Activated CD4-positive, alpha-beta memory T cell treated with anti-CD3 and anti-CD28 coated beads, Interleukin-2, amount 10 ng/mL, durations not matched to agents 7 days and 5 days (primary cell): ENCODE results near the gene AURKB. TPM values are rescaled to one million over a fixed set of nuclear protein-coding genes. Genes with fewer than 3 reads are reported as not detected.

ENCODE experiments used
- CTCF ChIA-PET: fragments of 350-600 bp; sonication (Branson Sonifier 250); formaldehyde crosslinking; loops from one replicate; lab custom pipeline; 2021; ENCODE audit warnings: antibody characterized with exemption, inconsistent platforms; lab: Charles Lee
- POLR2A ChIA-PET: fragments of 350-600 bp; sonication (Branson Sonifier 250); formaldehyde crosslinking; loops from one replicate; lab custom pipeline; 2021; ENCODE audit warnings: antibody characterized with exemption; lab: Charles Lee
- DNase-seq: peaks from one replicate; pipeline ENCODE4 v3.0.0-alpha.2; 2020
- H3K27ac Mint-ChIP-seq: one replicate; pipeline ENCODE4 v1.8.0; 2021; ENCODE audit warnings: mild to moderate bottlenecking, mixed read lengths
- H3K27me3 Mint-ChIP-seq: one replicate; pipeline ENCODE4 v1.8.0; 2021; ENCODE audit warnings: mixed read lengths
- H3K36me3 Mint-ChIP-seq: one replicate; pipeline ENCODE4 v1.8.0; 2021; ENCODE audit warnings: low read depth, mixed read lengths
- H3K4me1 Mint-ChIP-seq: one replicate; pipeline ENCODE4 v1.8.0; 2021; ENCODE audit warnings: mixed read lengths
- H3K4me3 Mint-ChIP-seq: one replicate; pipeline ENCODE4 v1.8.0; 2021; ENCODE audit warnings: mild to moderate bottlenecking, mixed read lengths
- H3K9me3 Mint-ChIP-seq: one replicate; pipeline ENCODE4 v1.8.0; 2021; ENCODE audit warnings: mixed read lengths
- total RNA-seq, 2 experiments: library from RNA; stranded (reverse); gene quantifications; one replicate each; pipeline ENCODE4 v1.2.3, GENCODE V29; 2021

The AURKB gene
- total RNA-seq, 2 experiments from 2014 or later = 160 to 167 TPM

DNA sequence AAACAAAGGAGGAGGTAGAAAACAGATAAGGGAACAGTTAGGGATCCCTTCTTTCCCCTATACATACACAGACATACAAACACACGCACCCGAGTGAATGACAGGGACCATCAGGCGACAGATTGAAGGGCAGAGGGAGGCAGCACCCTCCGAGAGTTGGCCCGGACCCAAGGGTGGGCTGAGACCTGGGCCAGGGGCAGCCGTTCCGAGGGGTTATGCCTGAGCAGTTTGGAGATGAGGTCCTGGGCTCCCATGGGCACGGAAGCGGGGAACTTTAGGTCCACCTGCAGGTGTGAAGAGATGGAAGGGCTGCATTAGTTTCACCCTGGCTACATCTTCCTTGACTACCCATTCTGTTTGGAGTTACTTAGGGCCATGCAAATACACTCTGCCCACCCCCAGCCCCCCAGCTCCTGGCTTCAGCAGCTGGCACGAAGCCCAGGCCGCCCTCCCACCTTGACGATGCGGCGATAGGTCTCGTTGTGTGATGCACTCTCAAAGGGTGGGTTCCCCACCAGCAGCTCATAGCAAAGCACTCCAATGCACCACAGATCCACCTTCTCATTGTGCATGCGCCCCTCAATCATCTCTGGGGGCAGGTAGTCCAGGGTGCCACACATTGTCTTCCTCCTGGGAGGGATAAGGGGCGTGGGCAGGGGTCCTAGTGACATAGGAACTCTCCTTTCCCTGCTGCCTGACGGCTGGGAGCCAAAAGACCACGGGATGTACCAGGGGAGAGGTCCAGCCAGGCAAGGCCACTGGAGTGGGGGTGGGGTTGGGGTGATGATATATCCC, 5.4 kb downstream of the AURKB start:
- ChIA-PET CTCF (no interaction called here), POLR2A (interaction anchor here (11.5 to 25.1 kb wide), 2 partner anchors 13 to 19 kb away, joined by 237 to 612 read pairs; partner anchors contain the start of gene BORCS6)
- Mint-ChIP-seq H3K27me3 (no peaks in the 10 kb centered on the region), H3K9me3 (no peaks in the 10 kb centered on the region), H3K4me3 (no peak overlapping the region), H3K4me1 (peaks cover 47% of the 10 kb centered on the region), H3K36me3 (peaks cover 73% of the 10 kb centered on the region), H3K27ac (no peak overlapping the region)
- DNase-seq = no peak

DNA sequence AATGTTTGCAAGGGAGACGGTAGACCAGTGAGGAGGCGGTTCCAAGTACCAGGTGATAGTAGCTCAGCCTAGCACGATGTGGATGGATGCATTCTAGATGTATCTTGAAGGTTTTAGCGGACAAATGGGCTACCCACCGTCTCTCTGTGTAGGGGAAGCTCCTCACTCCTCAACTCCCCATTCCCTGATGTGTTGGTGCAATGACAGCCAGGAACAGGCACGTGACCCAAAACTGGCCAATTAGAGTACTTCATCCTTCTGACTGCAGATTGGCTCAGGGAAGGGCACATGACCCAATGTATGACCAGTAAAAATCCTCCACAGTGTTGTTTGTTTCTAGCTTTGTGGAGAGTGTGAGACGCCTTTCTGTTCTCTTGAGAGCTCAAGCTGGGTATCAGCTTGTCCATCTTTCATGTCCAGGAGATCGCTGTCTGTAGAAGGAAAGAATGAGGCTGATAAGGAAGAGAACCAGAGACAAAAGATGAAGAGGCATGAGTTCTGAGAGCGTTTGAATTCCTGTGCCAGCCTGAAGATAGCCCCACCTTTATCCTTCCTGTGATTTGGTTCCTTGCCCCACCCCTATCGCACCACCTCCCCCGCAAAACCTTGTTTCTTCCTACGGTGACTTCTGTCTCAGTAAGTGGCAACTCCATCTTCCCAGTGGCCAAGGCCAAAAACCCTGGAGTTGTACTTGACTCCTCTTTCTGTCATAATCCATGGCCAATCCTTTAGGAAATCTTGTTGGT, 18.1 kb downstream of the AURKB start:
- peak; percentile 79 for DNase-seq
- ChIA-PET CTCF (interaction anchor here (0.6 to 2.0 kb wide), 10 partner anchors 11 to 553 kb away, joined by 3 to 9 read pairs (median 4); partner anchors contain the start of gene SLC25A35), POLR2A (interaction anchor here (0.8 to 21.0 kb wide), 12 partner anchors 8 to 505 kb away, joined by 3 to 612 read pairs (median 10); partner anchors contain the start of genes AURKB, CTC1, PFAS and RANGRF)
- no peak overlapping the region for H3K4me3 Mint-ChIP-seq
- no peaks in the 10 kb centered on the region for H3K9me3 Mint-ChIP-seq
- H3K27me3 Mint-ChIP-seq = no peaks in the 10 kb centered on the region
- no peaks in the 10 kb centered on the region for H3K36me3 Mint-ChIP-seq
- H3K4me1 Mint-ChIP-seq = peaks cover 22% of the 10 kb centered on the region
- H3K27ac Mint-ChIP-seq = no peak overlapping the region

DNA sequence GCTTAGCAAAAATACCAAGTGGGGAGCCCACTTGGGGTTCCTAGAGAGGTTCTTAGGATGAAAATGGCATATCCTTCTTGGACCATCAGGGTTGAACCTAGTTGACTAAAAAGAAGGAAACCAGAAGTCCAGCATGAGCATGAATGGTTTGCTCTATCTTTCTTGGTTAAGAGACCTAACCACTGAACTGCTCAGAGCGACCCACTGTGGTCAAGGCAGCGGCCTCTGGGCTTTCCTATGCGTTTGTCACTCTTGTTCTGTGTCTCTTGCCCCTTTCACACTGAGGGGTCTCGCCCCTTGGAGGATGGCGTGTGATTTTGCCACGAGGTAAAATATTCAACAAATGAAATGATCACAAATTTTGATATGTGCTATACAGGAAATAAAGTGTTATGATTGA, 19.9 kb downstream of the AURKB start:
- DNase-seq = no peak
- Mint-ChIP-seq H3K9me3 (no peaks in the 10 kb centered on the region), H3K27ac (no peak overlapping the region), H3K27me3 (no peaks in the 10 kb centered on the region), H3K4me3 (no peak overlapping the region), H3K36me3 (no peaks in the 10 kb centered on the region), H3K4me1 (peaks cover 13% of the 10 kb centered on the region)
- CTCF ChIA-PET = interaction anchor here (0.6 to 5.5 kb wide), 16 partner anchors 9 to 186 kb away, joined by 3 to 52 read pairs (median 5); partner anchors contain the start of genes AURKB, CTC1, KRABD2 and PFAS
- POLR2A ChIA-PET = interaction anchor here (0.7 to 21.0 kb wide), 11 partner anchors 10 to 193 kb away, joined by 3 to 612 read pairs (median 23); partner anchors contain the start of genes ALOXE3, AURKB, CTC1 and PFAS

DNA sequence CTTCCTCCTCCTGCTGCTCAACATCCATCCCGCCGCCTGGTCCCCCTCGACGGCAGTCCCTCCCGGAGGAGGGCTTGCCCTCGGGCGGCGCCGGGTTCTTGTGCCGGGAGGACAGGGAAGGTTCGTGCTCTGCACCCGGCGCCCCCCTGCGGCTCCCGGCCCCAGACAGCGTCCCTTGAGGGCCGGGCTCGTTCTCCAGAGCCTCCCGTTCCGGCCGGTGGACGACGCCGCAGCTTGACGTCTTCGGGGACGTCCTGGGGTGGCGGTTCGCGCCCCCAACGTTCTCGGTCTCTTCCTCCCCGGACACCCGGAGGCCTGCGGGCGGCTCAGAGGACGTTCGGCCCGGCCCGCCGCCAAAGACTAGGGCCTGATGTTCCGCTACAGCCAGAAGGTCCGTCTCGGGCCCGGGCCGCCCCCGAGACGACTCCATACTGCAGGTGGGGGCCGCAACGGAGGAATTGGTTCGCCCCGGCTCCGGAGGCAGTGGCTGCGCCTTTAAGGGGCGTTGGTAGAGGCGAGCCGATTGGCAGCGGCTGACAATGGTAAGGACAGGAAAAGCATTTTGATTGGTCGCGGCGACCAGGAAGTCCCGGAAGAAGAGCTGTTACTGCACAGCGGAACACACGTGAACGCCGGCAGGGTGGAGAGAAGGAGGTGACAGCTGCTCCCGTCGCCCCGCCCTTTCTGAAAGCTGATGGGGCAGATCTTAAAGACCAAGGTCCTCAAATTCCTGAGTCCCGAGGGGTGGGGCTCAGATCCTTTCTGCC, 20.5 kb downstream of the AURKB start, which contains the start of gene BORCS6:
Gene BORCS6, minus strand, starts transcription at position 470 of the 767 bp plus-strand sequence. Its CDS starts 40 bp downstream, at position 430.
- H3K36me3 Mint-ChIP-seq = no peaks in the 10 kb centered on the region
- no peak within 1 kb of the TSS for H3K4me3 Mint-ChIP-seq
- CTCF ChIA-PET = interaction anchor here (0.6 to 5.5 kb wide), 16 partner anchors 9 to 186 kb away, joined by 3 to 52 read pairs (median 5); partner anchors contain the start of genes AURKB, CTC1, KRABD2 and PFAS
- no peaks in the 10 kb centered on the region for H3K9me3 Mint-ChIP-seq
- DNase-seq = peak; percentile 97
- no peak within 1 kb of the TSS for H3K27ac Mint-ChIP-seq
- peaks cover 13% of the 10 kb centered on the region for H3K4me1 Mint-ChIP-seq
- H3K27me3 Mint-ChIP-seq = no peaks in the 10 kb centered on the region
- POLR2A ChIA-PET = interaction anchor here (0.7 to 21.0 kb wide), 13 partner anchors 11 to 194 kb away, joined by 3 to 612 read pairs (median 14); partner anchors contain the start of genes ALOXE3, AURKB, CTC1 and PFAS

DNA sequence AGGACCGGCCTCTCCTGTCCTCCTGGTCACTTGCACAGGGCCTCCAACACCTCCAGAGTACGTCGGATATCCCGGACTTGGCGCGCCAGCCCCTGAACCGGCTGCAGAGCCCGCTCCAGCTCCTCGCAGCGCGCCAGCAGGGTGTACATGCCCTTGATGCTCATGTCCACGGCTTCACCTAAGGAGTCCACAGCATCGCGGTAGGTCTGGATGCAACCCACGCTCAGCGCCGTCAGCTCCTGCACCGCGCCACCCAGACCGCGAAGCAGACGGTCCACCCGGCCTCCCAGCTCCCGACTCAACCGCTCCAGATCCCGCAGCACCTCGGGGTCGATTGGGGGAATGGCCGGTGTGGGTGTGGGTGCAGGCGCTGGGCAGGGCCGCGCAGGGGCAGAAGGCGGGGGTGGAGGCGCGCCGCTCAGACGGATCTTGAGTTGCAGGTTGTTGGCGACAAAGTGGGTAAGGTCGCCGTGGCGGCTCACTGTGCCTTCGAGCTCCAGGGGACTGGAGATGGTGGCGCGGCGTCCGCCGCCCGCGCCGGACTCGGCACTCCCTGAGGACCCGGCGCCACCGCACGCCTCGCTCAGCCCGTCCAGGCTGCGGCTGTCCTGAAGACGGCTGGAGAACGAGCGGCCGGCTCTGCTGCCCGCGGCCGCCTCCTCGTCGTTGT, 21.2 kb downstream of the AURKB start:
- no peak overlapping the region for H3K4me3 Mint-ChIP-seq
- CTCF ChIA-PET = interaction anchor here (1.1 to 5.5 kb wide), 6 partner anchors 19 to 187 kb away, joined by 4 to 52 read pairs (median 6); partner anchors contain the start of genes AURKB, KRABD2 and SLC25A35
- POLR2A ChIA-PET = interaction anchor here (0.9 to 21.0 kb wide), 16 partner anchors 10 to 273 kb away, joined by 3 to 612 read pairs (median 15); partner anchors contain the start of genes ALOXE3, AURKB, CTC1 and PFAS
- peaks cover 14% of the 10 kb centered on the region for H3K4me1 Mint-ChIP-seq
- H3K9me3 Mint-ChIP-seq = no peaks in the 10 kb centered on the region
- peak; percentile 44 for DNase-seq
- no peak overlapping the region for H3K27ac Mint-ChIP-seq
- no peaks in the 10 kb centered on the region for H3K27me3 Mint-ChIP-seq
- H3K36me3 Mint-ChIP-seq = no peaks in the 10 kb centered on the region

DNA sequence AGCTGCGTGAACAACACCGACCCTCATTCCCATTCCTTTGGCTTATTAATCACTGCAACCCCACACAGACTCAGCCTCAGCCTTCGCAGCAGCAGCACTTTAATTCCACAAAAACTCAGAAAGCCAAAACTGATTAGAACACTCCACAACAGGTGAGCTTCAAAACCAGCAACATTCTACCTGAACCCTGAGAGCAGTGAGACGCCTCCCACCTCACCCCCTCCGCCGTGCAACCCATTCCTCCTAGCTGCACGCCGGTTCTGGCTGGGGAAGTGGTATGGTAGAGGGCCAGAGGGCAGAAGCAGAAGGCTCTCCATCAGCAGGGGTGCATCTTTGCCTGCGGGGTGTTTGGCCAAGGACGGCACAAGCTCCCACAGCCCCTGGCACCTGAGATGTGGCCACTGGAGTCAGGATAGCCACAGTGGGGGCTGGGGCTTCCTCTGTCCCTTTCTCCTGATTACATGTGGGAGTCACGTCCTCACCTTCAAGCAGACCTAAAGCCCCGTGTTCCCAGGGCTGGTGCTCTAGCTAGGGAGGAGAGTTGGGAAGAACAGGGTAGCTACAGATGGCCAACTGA, 22.0 kb downstream of the AURKB start:
- Mint-ChIP-seq H3K27ac (no peak overlapping the region), H3K27me3 (peaks cover 4% of the 10 kb centered on the region)

DNA sequence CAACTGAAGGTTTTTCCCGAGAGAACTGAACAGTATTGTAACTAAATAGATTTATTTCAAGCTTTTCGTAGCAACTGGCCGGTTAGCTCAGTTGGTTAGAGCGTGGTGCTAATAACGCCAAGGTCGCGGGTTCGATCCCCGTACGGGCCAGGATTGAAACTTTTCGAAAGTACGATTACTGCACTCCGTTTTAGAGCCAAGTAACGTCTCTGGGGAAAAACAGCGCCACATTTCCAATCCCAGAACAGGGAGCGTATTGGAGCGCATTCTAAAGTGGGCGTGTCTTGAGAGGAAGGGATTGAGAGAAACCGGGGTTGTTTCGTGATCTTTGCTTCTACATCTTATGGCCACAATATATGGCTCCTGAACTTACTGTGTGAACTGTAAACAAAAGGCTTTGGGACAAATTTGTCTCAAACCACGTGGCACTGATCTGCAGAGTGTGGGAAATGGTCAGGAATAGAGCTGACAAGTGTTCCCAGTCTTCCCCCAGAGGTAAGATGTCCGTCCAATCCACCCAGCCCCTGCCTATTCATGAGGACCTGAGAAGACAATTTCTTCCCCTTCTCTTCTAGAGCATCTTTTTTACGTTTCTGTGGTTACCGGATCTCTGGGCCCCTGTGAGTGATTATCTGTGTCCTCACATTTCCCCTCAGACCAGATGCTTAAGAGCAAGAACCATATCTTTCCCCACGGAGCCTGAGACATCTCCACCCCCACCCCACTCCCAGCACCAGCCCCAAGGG, 22.7 kb downstream of the AURKB start:
- ChIA-PET CTCF (interaction anchor here (0.7 to 5.5 kb wide), 13 partner anchors 14 to 114 kb away, joined by 3 to 52 read pairs (median 5); partner anchors contain the start of gene AURKB), POLR2A (interaction anchor here (0.9 to 21.0 kb wide), 15 partner anchors 12 to 194 kb away, joined by 3 to 612 read pairs (median 13); partner anchors contain the start of genes ALOXE3, AURKB, CTC1 and PFAS)
- Mint-ChIP-seq H3K36me3 (no peaks in the 10 kb centered on the region), H3K27ac (no peak overlapping the region), H3K27me3 (peaks cover 8% of the 10 kb centered on the region), H3K4me3 (no peak overlapping the region), H3K9me3 (no peaks in the 10 kb centered on the region), H3K4me1 (peaks cover 18% of the 10 kb centered on the region)
- peak; percentile 93 for DNase-seq

More for the DNA sequence above, 22.0 kb downstream of the AURKB start:
- Mint-ChIP-seq H3K36me3 (no peaks in the 10 kb centered on the region), H3K4me3 (no peak overlapping the region), H3K9me3 (no peaks in the 10 kb centered on the region), H3K4me1 (peaks cover 18% of the 10 kb centered on the region)
- POLR2A ChIA-PET = interaction anchor here (0.9 to 21.0 kb wide), 16 partner anchors 11 to 273 kb away, joined by 3 to 612 read pairs (median 12); partner anchors contain the start of genes ALOXE3, AURKB, CTC1 and PFAS
- DNase-seq = peak; percentile 26
- CTCF ChIA-PET = interaction anchor here (0.8 to 5.5 kb wide), 6 partner anchors 22 to 115 kb away, joined by 3 to 52 read pairs (median 4); partner anchors contain the start of gene AURKB

DNA sequence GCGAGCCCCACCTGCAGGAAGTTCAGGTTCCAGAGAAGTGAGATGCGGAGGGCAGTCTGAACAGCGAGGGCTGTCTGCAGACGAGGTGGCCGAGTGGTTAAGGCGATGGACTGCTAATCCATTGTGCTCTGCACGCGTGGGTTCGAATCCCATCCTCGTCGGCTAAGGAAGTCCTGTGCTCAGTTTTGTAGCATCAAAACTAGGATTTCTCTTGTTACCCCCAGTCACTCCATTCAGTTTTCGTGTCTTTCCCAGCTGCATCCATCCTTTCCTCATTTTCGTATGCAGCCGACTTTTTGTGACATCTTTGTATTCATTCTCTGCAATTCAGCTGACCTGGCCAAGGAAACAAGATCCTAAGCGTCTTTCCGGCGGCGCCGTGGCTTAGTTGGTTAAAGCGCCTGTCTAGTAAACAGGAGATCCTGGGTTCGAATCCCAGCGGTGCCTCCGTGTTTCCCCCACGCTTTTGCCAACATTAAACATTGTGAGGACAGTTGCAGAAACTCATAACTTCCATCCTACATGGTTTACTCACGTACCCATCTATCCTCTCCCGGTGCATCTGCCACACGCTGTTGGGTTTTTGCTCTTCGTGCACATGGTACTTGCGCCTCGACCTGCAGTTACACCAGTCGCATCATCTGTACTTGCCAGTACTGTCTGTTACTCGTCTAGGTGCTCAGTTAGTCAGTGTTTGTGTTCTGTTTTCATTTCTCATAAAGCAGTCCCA, 23.4 kb downstream of the AURKB start:
- Mint-ChIP-seq H3K4me1 (peaks cover 18% of the 10 kb centered on the region), H3K4me3 (no peak overlapping the region), H3K9me3 (no peaks in the 10 kb centered on the region), H3K27me3 (peaks cover 11% of the 10 kb centered on the region), H3K27ac (no peak overlapping the region), H3K36me3 (no peaks in the 10 kb centered on the region)
- ChIA-PET CTCF (interaction anchor here (0.7 to 5.5 kb wide), 12 partner anchors 13 to 113 kb away, joined by 3 to 52 read pairs (median 5); partner anchors contain the start of gene AURKB), POLR2A (interaction anchor here (1.0 to 21.0 kb wide), 14 partner anchors 12 to 109 kb away, joined by 3 to 612 read pairs (median 15); partner anchors contain the start of genes ALOXE3, AURKB, CTC1 and HES7)
- peak; percentile 94 for DNase-seq

DNA sequence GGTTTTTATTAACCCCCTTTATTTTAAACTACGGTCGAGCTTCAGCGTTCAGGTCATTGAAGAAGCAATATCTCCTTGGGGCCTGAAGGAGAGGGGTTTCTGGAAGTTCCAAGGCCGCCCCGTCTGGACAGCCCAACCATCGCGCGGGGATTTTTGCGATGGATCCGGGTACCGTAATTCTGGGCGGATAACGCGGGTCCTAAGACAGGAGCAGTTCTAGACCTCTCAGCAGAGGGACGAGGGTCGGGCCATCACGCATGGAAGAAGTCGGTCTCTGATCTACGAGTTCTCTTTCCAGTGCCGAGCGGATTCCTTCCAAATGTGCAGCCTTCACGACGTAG, 24.0 kb downstream of the AURKB start:
- DNase-seq = no peak
- Mint-ChIP-seq H3K36me3 (no peaks in the 10 kb centered on the region), H3K4me3 (no peak overlapping the region), H3K9me3 (no peaks in the 10 kb centered on the region), H3K27ac (no peak overlapping the region), H3K4me1 (peaks cover 19% of the 10 kb centered on the region), H3K27me3 (peaks cover 12% of the 10 kb centered on the region)
- ChIA-PET CTCF (interaction anchor here (1.5 to 5.5 kb wide), 6 partner anchors 12 to 66 kb away, joined by 5 to 52 read pairs (median 9); no protein-coding TSS in a partner anchor), POLR2A (interaction anchor here (1.0 to 21.0 kb wide), 12 partner anchors 11 to 109 kb away, joined by 3 to 612 read pairs (median 13); partner anchors contain the start of genes ALOXE3, AURKB, CTC1 and HES7)
